HepG2 (cell line): Measurements from ENCODE around the gene MIER2. TPM values are rescaled to one million over a fixed set of nuclear protein-coding genes. Genes with fewer than 3 reads are reported as not detected.

Source experiments
- ATAC-seq: fragments of 200-7000 bp; cut with Tn5 transposase; 3 replicates; pipeline ENCODE4 v1.9.1; 2020; ENCODE audit warnings: mild to moderate bottlenecking, moderate library complexity
- BruUV-seq: library from RNA; stranded (reverse); fragments of 400-500 nt; replicated peaks from 2 replicates; lab custom pipeline; 2021; lab: Mats Ljungman, UMichigan
- CTCF ChIA-PET: fragments of 300-600 bp; formaldehyde crosslinking; extraction: SDS; loops from one replicate; lab custom pipeline; 2021; ENCODE audit warnings: low total read pairs, inconsistent platforms, low intra/inter-chr PET ratio; lab: Yijun Ruan, JAX
- POLR2A ChIA-PET: fragments of 350-600 bp; sonication (Branson Sonifier 250); formaldehyde crosslinking; loops from one replicate; lab custom pipeline; 2020; ENCODE audit warnings: antibody characterized with exemption, inconsistent platforms; lab: Yijun Ruan, JAX
- DNase-seq: peaks from one replicate; pipeline ENCODE4 v3.0.0-alpha.2; 2015; ENCODE audit warnings: low spot score
- FAIRE-seq: peaks from 3 replicates; lab custom pipeline; 2011; peaks lifted over from hg19 to GRCh38; lab: Jason Lieb, UNC
- H2AFZ ChIP-seq: one replicate; pipeline ENCODE4 v1.6.1; 2011; ENCODE audit warnings: low read length, inconsistent platforms
- H3K27ac ChIP-seq: fragments of 300-600 bp; 3 replicates; pipeline ENCODE4 v1.8.0; 2011; ENCODE audit warnings: mixed run types, mild to moderate bottlenecking, mixed read lengths, low read length, inconsistent platforms; ENCODE audit not compliant: insufficient read depth; ENCODE audit errors: extremely low read length
- H3K27me3 ChIP-seq, 2 experiments: fragments of 200-600 bp in 1 of 2; 2 replicates in 1 of 2; 3 replicates in 1 of 2; pipeline versions ENCODE4 v1.6.0 to v1.8.0; 2011; ENCODE audit warnings: low read length in 2 of 2, mild to moderate bottlenecking in 2 of 2, moderate library complexity in 2 of 2, inconsistent platforms in 1 of 2; ENCODE audit not compliant: insufficient read depth in 2 of 2, control insufficient read depth in 1 of 2
- H3K36me3 ChIP-seq, 2 experiments: fragments of 200-600 bp in 1 of 2; replicated peaks in 1 of 2; 2 replicates in 1 of 2; 3 replicates in 1 of 2; pipeline versions ENCODE4 v1.5.1 to v1.8.0; 2011; ENCODE audit warnings: low read length in 2 of 2, inconsistent platforms in 1 of 2; ENCODE audit not compliant: insufficient read depth in 2 of 2, control insufficient read depth in 1 of 2
- H3K4me1 ChIP-seq: 2 replicates; pipeline ENCODE4 v1.5.1; 2012; ENCODE audit warnings: low read length, inconsistent platforms; ENCODE audit not compliant: insufficient read depth
- H3K4me2 ChIP-seq: 2 replicates; pipeline ENCODE4 v1.6.0; 2011; ENCODE audit warnings: low read depth, low read length, inconsistent platforms
- H3K4me3 ChIP-seq, 3 experiments: fragments of 200-600 bp in 1 of 3; sonication (generic), shearing (Covaris generic) in 1 of 3; replicated peaks in 1 of 3; 2 replicates each; pipeline ENCODE4 v1.5.1; 2011 to 2016; ENCODE audit warnings: low read length in 3 of 3, inconsistent platforms in 2 of 3, low read depth in 2 of 3, mild to moderate bottlenecking in 2 of 3, control low read depth in 1 of 3, mixed read lengths in 1 of 3; ENCODE audit not compliant: insufficient read depth in 1 of 3
- H3K79me2 ChIP-seq: one replicate; pipeline ENCODE4 v1.6.1; 2011; ENCODE audit warnings: low read length, inconsistent platforms; ENCODE audit not compliant: insufficient read depth
- H3K9ac ChIP-seq: 2 replicates; pipeline ENCODE4 v1.6.0; 2011; ENCODE audit warnings: mild to moderate bottlenecking, low read depth, low read length, inconsistent platforms; ENCODE audit not compliant: insufficient read depth
- H3K9me3 ChIP-seq: 2 replicates; pipeline ENCODE4 v1.5.1; 2012; ENCODE audit warnings: mild to moderate bottlenecking, low read length
- H4K20me1 ChIP-seq: 2 replicates; pipeline ENCODE4 v1.6.0; 2011; ENCODE audit warnings: inconsistent platforms, mild to moderate bottlenecking, low read length, moderate library complexity; ENCODE audit not compliant: insufficient read depth
- AGO2 ChIP-seq: fragments of 200-400 bp; formaldehyde crosslinking; optimal IDR thresholded peaks from 2 replicates; pipeline ENCODE3; 2017; ENCODE audit warnings: mild to moderate bottlenecking, low read depth, low read length, moderate library complexity
- CREM ChIP-seq, 2 experiments: sonication (generic) in 1 of 2; formaldehyde crosslinking in 1 of 2; IDR thresholded peaks; 2 replicates each; pipeline versions ENCODE4 v1.4.0 to v1.6.1; 2016 to 2020; ENCODE audit warnings: antibody characterized with exemption in 1 of 2, mild to moderate bottlenecking in 1 of 2, missing genetic modification reagents in 1 of 2
- TFDP2 ChIP-seq: sonication (generic); formaldehyde crosslinking; IDR thresholded peaks from 2 replicates; pipeline ENCODE4 v1.4.0; 2020; ENCODE audit warnings: missing genetic modification reagents
- ZC3H13 ChIP-seq: sonication (generic); formaldehyde crosslinking; IDR thresholded peaks from 2 replicates; pipeline ENCODE4 v1.8.1; 2023; ENCODE audit warnings: mild to moderate bottlenecking, missing genetic modification reagents, moderate library complexity
- ZMYM3 ChIP-seq: sonication (generic); formaldehyde crosslinking; IDR thresholded peaks from 2 replicates; pipeline ENCODE4 v1.5.1; 2020; ENCODE audit warnings: mild to moderate bottlenecking, missing genetic modification reagents
- ZNF550 ChIP-seq: sonication (generic); formaldehyde crosslinking; IDR thresholded peaks from 2 replicates; pipeline ENCODE4 v1.4.0; 2020; ENCODE audit warnings: mild to moderate bottlenecking, missing genetic modification reagents, borderline replicate concordance
- ZNF713 ChIP-seq: sonication (generic); formaldehyde crosslinking; IDR thresholded peaks from 2 replicates; pipeline ENCODE4 v1.4.0; 2020; ENCODE audit warnings: mild to moderate bottlenecking, missing genetic modification reagents
- ZNF782 ChIP-seq: sonication (generic); formaldehyde crosslinking; IDR thresholded peaks from 2 replicates; pipeline ENCODE4 v1.4.0; 2020; ENCODE audit warnings: missing genetic modification reagents, mild to moderate bottlenecking, borderline replicate concordance
- WGBS: methylation state at CpG from one replicate; pipeline ENCODE4 v1.1.6; 2017; ENCODE audit warnings: low lambda C conversion rate; 5-methylcytosine and 5-hydroxymethylcytosine counted together
- in situ Hi-C: cut with HindIII; loops from 2 replicates; pipeline ENCODE4 v1.10.0; 2017; ENCODE audit warnings: low pct_unique_long_range_greater_than_20kb; ENCODE audit not compliant: extremely low pct_ligation_motif_present
- intact Hi-C: fragments of 100-400 bp; cut with micrococcal nuclease; formaldehyde crosslinking; loops from one replicate; pipeline ENCODE4 v1.10.0; 2022; ENCODE audit not compliant: unreplicated experiment
- polyA plus RNA-seq, 8 experiments: library from polyadenylated mRNA; depleted of rRNA in 3 of 8; stranded (reverse) in 7 of 8; unstranded in 1 of 8; fragments of >200 nt; fragmentation: Illumina TruSeq in 4 of 8; extraction: Trizol in 4 of 8; gene quantifications; 2 replicates each; pipeline versions ENCODE4 v1.2.1 to v1.2.3, GENCODE V29; 2011 to 2016; ENCODE audit warnings: low read depth in 4 of 8, missing spikeins in 1 of 8, mixed read lengths in 1 of 8; ENCODE audit not compliant: insufficient read depth in 1 of 8
- total RNA-seq, 5 experiments: library from RNA; depleted of rRNA; stranded (reverse); fragments of >200 nt; fragmentation: Illumina TruSeq; extraction: Trizol; gene quantifications; 2 replicates each; pipeline ENCODE4 v1.2.3, GENCODE V29; 2016; ENCODE audit warnings: low read depth in 1 of 5

Gene MIER2
- total and polyA plus RNA-seq, 2 of the 13 experiments (the other 11 are each of a cell fraction or from before 2014, with no cell fraction given), result 9.6 to 25.7 TPM

GRCh38 chr19:336067-336614 lies 8.5 kb downstream of the MIER2 start (continued):
- TF ChIP-seq TFDP2 (CRISPR knock-in tag), result no peak

GRCh38 chr19:335486-336066 lies 9.0 kb downstream of the MIER2 start:
- POLR2A ChIA-PET, result no interaction called here
- CTCF ChIA-PET, result no interaction called here
- in situ Hi-C loops, result no loop called here
- FAIRE-seq (no peak), ATAC-seq (peak; percentile 33), DNase-seq (no peak)
- Histone ChIP-seq H4K20me1 (peaks cover 44% of the 10 kb centered on the region), H3K4me1 (peaks cover 38% of the 10 kb centered on the region), H3K79me2 (peaks cover 56% of the 10 kb centered on the region), H3K27ac (no peak overlapping the region), H3K9me3 (no peaks in the 10 kb centered on the region), H3K27me3 (no peaks in the 10 kb centered on the region), H3K9ac (no peak overlapping the region), H3K4me3 (no peak overlapping the region), H3K36me3 (peaks cover 10 to 26% of the 10 kb centered on the region in 2 experiments; a peak in 4 of 5 replicates), H3K4me2 (no peak overlapping the region), H2AFZ (no peak overlapping the region)
- TF ChIP-seq AGO2, result peak; percentile 40
- TF ChIP-seq ZC3H13 (CRISPR knock-in tag), result no peak
- TF ChIP-seq CREM (IDR thresholded peaks at IDR 0.05), result no peak
- TF ChIP-seq CREM (CRISPR knock-in tag; IDR thresholded peaks at IDR 0.05), result no peak
- no peak for TF ChIP-seq ZNF713 (CRISPR knock-in tag)
- no peak for TF ChIP-seq ZNF782 (CRISPR knock-in tag)
- TF ChIP-seq ZNF550 (CRISPR knock-in tag), result no peak
- TF ChIP-seq ZMYM3, result no peak
- intact Hi-C loops, result no loop called here
- 90% methylated on average over 15 of the region's 21 CpGs for WGBS
- BruUV-seq, result no TSS peak
